HUES48 (cell line): Measurements from ENCODE around the gene ZRANB3.
"Not testable (repeated sequence)": the region's sequence is repeated elsewhere in the genome, so short reads cannot be mapped to it uniquely, and the experiment has no call there.

Experiments used
- H3K27ac ChIP-seq: one replicate; pipeline ENCODE4 v1.7.0; 2013; ENCODE audit warnings: low read depth, low read length, inconsistent platforms
- H3K27me3 ChIP-seq: 2 replicates; pipeline ENCODE4 v1.6.1; 2013; ENCODE audit warnings: mild to moderate bottlenecking, low read length; ENCODE audit not compliant: control insufficient read depth, insufficient read depth
- H3K36me3 ChIP-seq: 2 replicates; pipeline ENCODE4 v1.6.1; 2013; ENCODE audit warnings: low read length; ENCODE audit not compliant: control insufficient read depth, insufficient read depth
- H3K4me1 ChIP-seq: 2 replicates; pipeline ENCODE4 v1.6.1; 2013; ENCODE audit warnings: mild to moderate bottlenecking, low read length; ENCODE audit not compliant: control insufficient read depth, insufficient read depth
- H3K4me3 ChIP-seq: 2 replicates; pipeline ENCODE4 v1.5.1; 2013; ENCODE audit warnings: mild to moderate bottlenecking, low read depth, low read length
- H3K9ac ChIP-seq: 2 replicates; pipeline ENCODE4 v1.6.1; 2013; ENCODE audit warnings: mild to moderate bottlenecking, low read depth, low read length, moderate library complexity
- H3K9me3 ChIP-seq: 2 replicates; pipeline ENCODE4 v1.6.1; 2013; ENCODE audit warnings: low read length; ENCODE audit not compliant: control insufficient read depth, insufficient read depth

The ZRANB3 gene

GRCh38 chr2:135287121-135287520, 243.9 kb downstream of the ZRANB3 start:
- H3K4me1 ChIP-seq, H3K36me3 ChIP-seq, H3K9me3 ChIP-seq, H3K27ac ChIP-seq, H3K4me3 ChIP-seq, H3K27me3 ChIP-seq, H3K9ac ChIP-seq: not testable (repeated sequence)

GRCh38 chr2:135285391-135285790, 245.6 kb downstream of the ZRANB3 start:
- Histone ChIP-seq H3K36me3 (no peaks in the 10 kb centered on the region), H3K9ac (no peak overlapping the region), H3K4me1 (no peaks in the 10 kb centered on the region), H3K9me3 (no peaks in the 10 kb centered on the region), H3K4me3 (no peak overlapping the region), H3K27me3 (no peaks in the 10 kb centered on the region), H3K27ac (no peak overlapping the region)

- Histone ChIP-seq H3K27me3 (no peaks in the 10 kb centered on the region), H3K4me3 (no peak overlapping the region), H3K9ac (no peak overlapping the region), H3K27ac (no peak overlapping the region), H3K4me1 (no peaks in the 10 kb centered on the region), H3K36me3 (no peaks in the 10 kb centered on the region), H3K9me3 (no peaks in the 10 kb centered on the region)
Measured at GRCh38 chr2:135281379-135281778, 249.6 kb downstream of the ZRANB3 start.

GRCh38 chr2:135279209-135279608, 251.8 kb downstream of the ZRANB3 start:
- no peaks in the 10 kb centered on the region for H3K4me1 ChIP-seq

GRCh38 chr2:135276525-135276924, 254.5 kb downstream of the ZRANB3 start:
- Histone ChIP-seq H3K9ac (no peak overlapping the region), H3K27ac (no peak overlapping the region), H3K4me3 (no peak overlapping the region), H3K27me3 (no peaks in the 10 kb centered on the region), H3K4me1 (no peaks in the 10 kb centered on the region), H3K36me3 (no peaks in the 10 kb centered on the region), H3K9me3 (peaks cover 4% of the 10 kb centered on the region; the same call in 1 of the 2 replicates)

More at GRCh38 chr2:135279209-135279608, 251.8 kb downstream of the ZRANB3 start:
- no peaks in the 10 kb centered on the region for H3K36me3 ChIP-seq
- no peak overlapping the region for H3K9ac ChIP-seq
- H3K9me3 ChIP-seq = peaks cover under 1% of the 10 kb centered on the region; the same call in 1 of the 2 replicates
- H3K27ac ChIP-seq = no peak overlapping the region
- no peak overlapping the region for H3K4me3 ChIP-seq
- no peaks in the 10 kb centered on the region for H3K27me3 ChIP-seq

GRCh38 chr2:135271006-135271405, 260.0 kb downstream of the ZRANB3 start:
- H3K36me3 ChIP-seq = no peaks in the 10 kb centered on the region
- peaks cover 4% of the 10 kb centered on the region; the same call in 1 of the 2 replicates for H3K9me3 ChIP-seq
- H3K4me3 ChIP-seq = no peak overlapping the region
- H3K27me3 ChIP-seq = no peaks in the 10 kb centered on the region
- H3K27ac ChIP-seq = no peak overlapping the region
- H3K9ac ChIP-seq = no peak overlapping the region
- no peaks in the 10 kb centered on the region; the same call in 1 of the 2 replicates for H3K4me1 ChIP-seq

- H3K36me3 ChIP-seq = no peaks in the 10 kb centered on the region
Measured at GRCh38 chr2:135265960-135266490, 265.0 kb downstream of the ZRANB3 start.

GRCh38 chr2:135259123-135259522, 271.9 kb downstream of the ZRANB3 start:
- H3K9me3 ChIP-seq = no peaks in the 10 kb centered on the region
- no peak overlapping the region for H3K9ac ChIP-seq
- H3K4me3 ChIP-seq = no peak overlapping the region
- H3K36me3 ChIP-seq = no peaks in the 10 kb centered on the region
- H3K27ac ChIP-seq = no peak overlapping the region
- H3K4me1 ChIP-seq = 0 out of 2 replicates have a peak, but pooled peaks cover 2% of the 10 kb centered on the region
- H3K27me3 ChIP-seq = no peaks in the 10 kb centered on the region

More at GRCh38 chr2:135265960-135266490, 265.0 kb downstream of the ZRANB3 start:
- no peaks in the 10 kb centered on the region for H3K27me3 ChIP-seq
- no peak overlapping the region for H3K4me3 ChIP-seq
- no peaks in the 10 kb centered on the region for H3K9me3 ChIP-seq
- H3K4me1 ChIP-seq = no peaks in the 10 kb centered on the region; the same call in 1 of the 2 replicates
- no peak overlapping the region for H3K9ac ChIP-seq
- H3K27ac ChIP-seq = no peak overlapping the region

- Histone ChIP-seq H3K9me3 (no peaks in the 10 kb centered on the region), H3K9ac (no peak overlapping the region), H3K4me3 (no peak overlapping the region), H3K27me3 (no peaks in the 10 kb centered on the region), H3K36me3 (no peaks in the 10 kb centered on the region), H3K27ac (no peak overlapping the region), H3K4me1 (peaks cover 4% of the 10 kb centered on the region)
Measured at GRCh38 chr2:135258193-135258592, 272.8 kb downstream of the ZRANB3 start.

GRCh38 chr2:135257383-135258090, 273.5 kb downstream of the ZRANB3 start:
- H3K4me3 ChIP-seq = no peak overlapping the region
- no peak overlapping the region for H3K27ac ChIP-seq
- H3K9me3 ChIP-seq = no peaks in the 10 kb centered on the region
- peaks cover 11% of the 10 kb centered on the region for H3K4me1 ChIP-seq
- H3K27me3 ChIP-seq = no peaks in the 10 kb centered on the region
- no peaks in the 10 kb centered on the region for H3K36me3 ChIP-seq
- no peak overlapping the region for H3K9ac ChIP-seq

GRCh38 chr2:135256531-135257260, 274.3 kb downstream of the ZRANB3 start:
- H3K27ac ChIP-seq = no peak overlapping the region
- no peak overlapping the region for H3K9ac ChIP-seq

More at GRCh38 chr2:135256531-135257260, 274.3 kb downstream of the ZRANB3 start:
- Histone ChIP-seq H3K4me3 (no peak overlapping the region), H3K36me3 (no peaks in the 10 kb centered on the region), H3K9me3 (no peaks in the 10 kb centered on the region), H3K27me3 (no peaks in the 10 kb centered on the region), H3K4me1 (peaks cover 12% of the 10 kb centered on the region)
